GM12878 (cell line): ENCODE results near the gene CA7.

Source experiments
- CREB1 ChIP-seq: IDR thresholded peaks from 2 replicates; pipeline ENCODE4 v1.6.1; 2012; ENCODE audit warnings: low read depth, mild to moderate bottlenecking, inconsistent platforms
- GABPA ChIP-seq: IDR thresholded peaks from 2 replicates; pipeline ENCODE4 v1.6.1; 2014; ENCODE audit warnings: antibody characterized with exemption, low read depth, mild to moderate bottlenecking, inconsistent platforms
- HCFC1 ChIP-seq: fragments of 150-350 bp; IDR thresholded peaks from 2 replicates; pipeline ENCODE4 v1.6.1; 2014; ENCODE audit warnings: low read length
- MEF2B ChIP-seq: fragments of 450-650 bp; IDR thresholded peaks from 2 replicates; pipeline ENCODE4 v1.6.1; 2018; ENCODE audit warnings: mild to moderate bottlenecking, moderate library complexity; ENCODE audit not compliant: partially characterized antibody, poor library complexity, severe bottlenecking
- MTA2 ChIP-seq: fragments of 450-650 bp; IDR thresholded peaks from 2 replicates; pipeline ENCODE4 v1.6.1; 2016; ENCODE audit warnings: low read depth, mild to moderate bottlenecking, moderate library complexity
- RFX5 ChIP-seq: IDR thresholded peaks from 2 replicates; pipeline ENCODE4 v1.6.1; 2011; ENCODE audit warnings: low read depth, low read length, improper control_type of control experiment
- SMC3 ChIP-seq: IDR thresholded peaks from 2 replicates; pipeline ENCODE4 v1.6.1; 2011; ENCODE audit warnings: low read length, improper control_type of control experiment, borderline replicate concordance
- TCF12 ChIP-seq: IDR thresholded peaks from 2 replicates; pipeline ENCODE4 v1.6.1; 2011; ENCODE audit warnings: low read depth, mild to moderate bottlenecking, low read length
- TF ChIP-seq, protein P1 (sequence below), 3 experiments: IDR thresholded peaks in 2 of 3; conservative IDR thresholded peaks in 1 of 3; 2 replicates each; pipeline ENCODE4 v1.5.1; 2011; ENCODE audit warnings: low read depth in 3 of 3, low read length in 3 of 3, mild to moderate bottlenecking in 3 of 3, control low read depth in 2 of 3, moderate library complexity in 2 of 3, inconsistent platforms in 1 of 3, mixed read lengths in 1 of 3; ENCODE audit not compliant: control insufficient read depth in 2 of 3, insufficient read depth in 1 of 3; ENCODE audit errors: extremely low read depth in 1 of 3
- TF ChIP-seq, protein P2 (sequence below): IDR thresholded peaks from 2 replicates; pipeline ENCODE4 v1.6.1; 2011; ENCODE audit warnings: low read depth, mild to moderate bottlenecking, low read length, moderate library complexity, borderline replicate concordance; ENCODE audit errors: extremely low read depth

GRCh38 chr16:66895689-66895979 is 51.4 kb downstream of the CA7 start:
- TF ChIP-seq MEF2B (no peak), HCFC1 (no peak), TCF12 (no peak), MTA2 (no peak), SMC3 (no peak), RFX5 (no peak), GABPA (no peak), CREB1 (no peak)
- TF ChIP-seq, protein P1, sequence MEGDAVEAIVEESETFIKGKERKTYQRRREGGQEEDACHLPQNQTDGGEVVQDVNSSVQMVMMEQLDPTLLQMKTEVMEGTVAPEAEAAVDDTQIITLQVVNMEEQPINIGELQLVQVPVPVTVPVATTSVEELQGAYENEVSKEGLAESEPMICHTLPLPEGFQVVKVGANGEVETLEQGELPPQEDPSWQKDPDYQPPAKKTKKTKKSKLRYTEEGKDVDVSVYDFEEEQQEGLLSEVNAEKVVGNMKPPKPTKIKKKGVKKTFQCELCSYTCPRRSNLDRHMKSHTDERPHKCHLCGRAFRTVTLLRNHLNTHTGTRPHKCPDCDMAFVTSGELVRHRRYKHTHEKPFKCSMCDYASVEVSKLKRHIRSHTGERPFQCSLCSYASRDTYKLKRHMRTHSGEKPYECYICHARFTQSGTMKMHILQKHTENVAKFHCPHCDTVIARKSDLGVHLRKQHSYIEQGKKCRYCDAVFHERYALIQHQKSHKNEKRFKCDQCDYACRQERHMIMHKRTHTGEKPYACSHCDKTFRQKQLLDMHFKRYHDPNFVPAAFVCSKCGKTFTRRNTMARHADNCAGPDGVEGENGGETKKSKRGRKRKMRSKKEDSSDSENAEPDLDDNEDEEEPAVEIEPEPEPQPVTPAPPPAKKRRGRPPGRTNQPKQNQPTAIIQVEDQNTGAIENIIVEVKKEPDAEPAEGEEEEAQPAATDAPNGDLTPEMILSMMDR (IDR thresholded peaks at IDR 0.05 in 2 of 3, conservative IDR thresholded peaks at IDR 0.05 in 1 of 3; ENCODE audit: control insufficient read depth in 2 of 3, extremely low read depth in 1 of 3, insufficient read depth in 1 of 3, low read depth in 3 of 3, low read length in 3 of 3) = no peak
- TF ChIP-seq, protein P2, sequence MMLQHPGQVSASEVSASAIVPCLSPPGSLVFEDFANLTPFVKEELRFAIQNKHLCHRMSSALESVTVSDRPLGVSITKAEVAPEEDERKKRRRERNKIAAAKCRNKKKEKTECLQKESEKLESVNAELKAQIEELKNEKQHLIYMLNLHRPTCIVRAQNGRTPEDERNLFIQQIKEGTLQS = no peak
